ENCODE measurements around the gene TBC1D23. TPM values are rescaled to one million over a fixed set of nuclear protein-coding genes. Genes with fewer than 3 reads are reported as not detected.

Gene TBC1D23
- total and polyA plus RNA-seq, 2 of the 13 experiments (the other 11 are each of a cell fraction or from before 2014, with no cell fraction given), result 28.7 to 35.4 TPM

- TF ChIP-seq ZNF350 (CRISPR knock-in tag; IDR thresholded peaks at IDR 0.05; ENCODE audit: borderline replicate concordance, low read depth), result peak; percentile 39; the same call in 1 of the 2 replicates
- no peak for TF ChIP-seq MIER3 (CRISPR knock-in tag; IDR thresholded peaks at IDR 0.05; ENCODE audit: borderline replicate concordance)
- no peak for TF ChIP-seq ZNF383 (CRISPR knock-in tag; IDR thresholded peaks at IDR 0.05; ENCODE audit: borderline replicate concordance)
- 0 out of 2 replicates have a peak, but pooled peaks have one; percentile 81 for TF ChIP-seq ZNF512B (CRISPR knock-in tag; IDR thresholded peaks at IDR 0.05; ENCODE audit: borderline replicate concordance)
- peak; percentile 69; the same call in 1 of the 2 replicates for TF ChIP-seq CENPT (CRISPR knock-in tag; IDR thresholded peaks at IDR 0.05; ENCODE audit: low read depth)
- no peak for TF ChIP-seq SMARCE1 (IDR thresholded peaks at IDR 0.05; ENCODE audit: borderline replicate concordance)
- no peak for TF ChIP-seq ATF7 (IDR thresholded peaks at IDR 0.05)
- no peak for TF ChIP-seq ATF7 (CRISPR knock-in tag; IDR thresholded peaks at IDR 0.05)
- TF ChIP-seq HNF4A (CRISPR knock-in tag; IDR thresholded peaks at IDR 0.05), result peak; percentile 72
- peak; percentile 34 for TF ChIP-seq XRCC5 (optimal IDR thresholded peaks at IDR 0.05; ENCODE audit: low read length)
- no peak for TF ChIP-seq ISX (CRISPR knock-in tag; conservative IDR thresholded peaks at IDR 0.05)
- peak; percentile 85 for TF ChIP-seq ISL2 (CRISPR knock-in tag; IDR thresholded peaks at IDR 0.05)
- TF ChIP-seq EED (CRISPR knock-in tag; IDR thresholded peaks at IDR 0.05), result no peak
- peak; percentile 92 for TF ChIP-seq HOXA5 (CRISPR knock-in tag; IDR thresholded peaks at IDR 0.05)
- TF ChIP-seq KLF6 (CRISPR knock-in tag; IDR thresholded peaks at IDR 0.05), result 0 out of 2 replicates have a peak, but pooled peaks have one; percentile 56
- no peak for TF ChIP-seq NCOA5 (CRISPR knock-in tag; IDR thresholded peaks at IDR 0.05)
- no peak for TF ChIP-seq RBM22 (optimal IDR thresholded peaks at IDR 0.05; ENCODE audit: low read length)
- peak; percentile 39; the same call in 1 of the 2 replicates for TF ChIP-seq THAP11 (CRISPR knock-in tag; IDR thresholded peaks at IDR 0.05)
- TF ChIP-seq KDM2A (CRISPR knock-in tag; IDR thresholded peaks at IDR 0.05; ENCODE audit: borderline replicate concordance, low read depth), result peak; percentile 75
- TF ChIP-seq ZSCAN30 (CRISPR knock-in tag; IDR thresholded peaks at IDR 0.05), result no peak
- TF ChIP-seq ZBTB14 (CRISPR knock-in tag; IDR thresholded peaks at IDR 0.05), result peak; percentile 46; the same call in 1 of the 2 replicates
- TF ChIP-seq ZNF414 (CRISPR knock-in tag; IDR thresholded peaks at IDR 0.05), result 0 out of 2 replicates have a peak, but pooled peaks have one; percentile 2
- 0 out of 2 replicates have a peak, but pooled peaks have one; percentile 35 for TF ChIP-seq ZNF761 (CRISPR knock-in tag; conservative IDR thresholded peaks at IDR 0.05)
- TF ChIP-seq SOX13 (IDR thresholded peaks at IDR 0.05), result peak; percentile 28; the same call in 1 of the 2 replicates
- peak in 1 of 2 experiments; percentile 56; a peak in 1 of 4 replicates for TF ChIP-seq SOX13 (CRISPR knock-in tag; conservative IDR thresholded peaks at IDR 0.05 in 1 of 2, IDR thresholded peaks at IDR 0.05 in 1 of 2)
- 0 out of 2 replicates have a peak, but pooled peaks have one; percentile 7 for TF ChIP-seq NFYC (CRISPR knock-in tag; IDR thresholded peaks at IDR 0.05)
- no peak for TF ChIP-seq HNRNPH1 (optimal IDR thresholded peaks at IDR 0.05; ENCODE audit: low read depth, low read length)
Observed at GRCh38 chr3:100334488-100335351, 73.9 kb downstream of the TBC1D23 start, which contains the start of gene NIT2 (continued).

Data from HepG2 (cell line).